ENCODE results near the gene TMEM63B. TPM values are rescaled to one million over a fixed set of nuclear protein-coding genes. Genes with fewer than 3 reads are reported as not detected.
A peak's percentile ranks its signal among the peaks of the same experiment; 100 is the strongest.
"Not testable (repeated sequence)": the region's sequence is repeated elsewhere in the genome, so short reads cannot be mapped to it uniquely, and the experiment has no call there.

Gene TMEM63B
- 17.7 TPM for polyA plus RNA-seq (ENCODE audit: insufficient read length)

DNA sequence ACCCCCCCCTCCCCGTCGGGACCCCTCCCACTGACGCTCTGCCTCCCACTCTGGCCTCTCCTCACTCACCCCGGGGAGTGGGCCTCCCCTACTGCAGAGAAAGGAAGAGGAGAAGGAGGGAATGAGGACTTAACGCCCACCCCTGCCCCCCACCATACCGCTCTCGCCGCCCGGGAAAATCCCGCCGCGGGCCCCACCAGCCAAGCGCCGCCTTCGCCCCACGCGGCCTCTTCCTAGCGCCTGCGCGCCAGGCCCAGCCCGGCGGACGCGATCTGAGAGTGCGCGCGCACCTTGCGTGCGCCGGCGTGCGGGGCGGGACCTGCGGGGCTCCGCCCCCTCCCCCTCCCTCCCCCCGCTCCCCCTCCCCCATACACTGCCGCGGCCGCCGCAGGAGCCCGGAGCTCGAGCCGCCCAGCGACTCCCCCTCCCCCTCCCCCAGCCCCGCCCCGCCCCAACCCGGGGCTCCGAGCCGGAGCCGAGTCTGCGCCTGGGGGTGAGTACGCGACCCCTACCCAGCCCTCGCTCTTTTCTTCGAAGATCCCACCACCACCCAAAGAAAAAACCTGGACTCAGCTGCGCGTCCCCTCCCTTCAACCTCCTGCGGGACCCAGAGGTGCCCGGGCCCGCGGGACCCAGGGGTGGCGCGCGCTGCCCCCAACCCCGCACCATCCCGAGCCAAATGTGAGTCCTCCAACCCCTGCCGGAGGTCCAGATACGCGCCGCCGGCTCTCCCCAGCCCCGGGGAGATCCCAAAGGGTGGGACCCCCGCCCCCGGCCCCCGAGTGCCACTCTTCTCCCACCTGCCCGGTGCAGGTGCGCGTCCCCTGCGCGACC, at the start of gene TMEM63B, which contains the start of gene MRPL14:
Gene TMEM63B (plus strand): TSS at position 369 of the 834 bp plus-strand sequence. CDS start 7,031 bp downstream, outside the sequence.
Gene MRPL14 (minus strand): TSS at position 267 of the 834 bp plus-strand sequence. CDS start 10,841 bp downstream, outside the sequence.
- peak; percentile 73 for DNase-seq (ENCODE audit: low read depth)

- no peak for DNase-seq (ENCODE audit: low read depth)
Observed at GRCh38 chr6:44078219-44078826, 49.0 kb upstream of the TMEM63B start.

- DNase-seq (ENCODE audit: low read depth) = no peak
Observed at GRCh38 chr6:44078827-44079671, 48.3 kb upstream of the TMEM63B start.

- DNase-seq (ENCODE audit: low read depth) = no peak
Observed at GRCh38 chr6:44079672-44080071, 47.7 kb upstream of the TMEM63B start.

DNA sequence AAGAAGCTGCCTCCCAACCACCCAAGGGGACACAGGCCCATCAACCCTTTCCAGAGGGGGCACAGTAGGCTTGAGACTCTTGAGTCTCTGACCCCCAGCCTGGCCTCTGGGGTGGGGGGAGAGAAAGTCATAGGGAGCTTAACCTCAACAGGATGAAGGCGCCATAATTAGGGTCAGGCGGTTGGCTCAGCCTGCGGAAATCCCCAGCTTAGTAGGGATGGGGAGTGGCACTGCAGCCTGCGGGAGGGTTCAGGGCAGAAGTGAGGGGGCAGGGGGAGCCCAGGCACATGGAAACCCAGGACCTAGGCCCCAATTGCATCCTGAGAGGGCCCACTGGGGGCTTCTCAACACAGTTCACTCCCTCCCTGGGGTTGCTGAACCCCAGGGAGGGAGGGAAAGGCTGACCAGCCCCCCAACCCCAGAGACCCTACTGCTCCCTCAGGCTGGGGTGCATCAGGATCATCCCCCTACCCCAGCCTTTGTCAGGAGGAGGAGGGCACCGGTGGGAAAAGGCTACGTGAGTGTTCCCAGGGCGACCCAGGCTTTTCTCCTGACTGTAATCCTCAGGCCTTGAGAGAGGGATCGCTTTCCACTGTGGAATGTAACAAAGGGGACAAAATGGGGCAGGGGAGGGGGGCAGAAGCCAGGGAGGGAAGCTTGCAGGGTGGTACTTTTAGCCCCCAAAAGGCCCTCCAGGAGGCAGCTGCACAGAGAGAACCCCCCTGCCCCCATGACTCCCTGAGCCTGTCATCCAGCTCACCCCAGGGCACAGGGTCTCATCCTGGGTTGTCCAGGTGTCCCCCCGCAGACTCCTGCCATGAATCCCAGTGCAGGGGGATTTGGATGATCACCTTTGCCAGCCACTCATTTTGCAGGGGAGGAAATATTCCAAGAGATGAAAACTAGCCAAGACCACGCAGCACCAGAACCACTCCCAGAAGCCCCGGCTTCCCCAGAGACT, 46.5 kb upstream of the TMEM63B start:
- DNase-seq (ENCODE audit: low read depth) = no peak

DNA sequence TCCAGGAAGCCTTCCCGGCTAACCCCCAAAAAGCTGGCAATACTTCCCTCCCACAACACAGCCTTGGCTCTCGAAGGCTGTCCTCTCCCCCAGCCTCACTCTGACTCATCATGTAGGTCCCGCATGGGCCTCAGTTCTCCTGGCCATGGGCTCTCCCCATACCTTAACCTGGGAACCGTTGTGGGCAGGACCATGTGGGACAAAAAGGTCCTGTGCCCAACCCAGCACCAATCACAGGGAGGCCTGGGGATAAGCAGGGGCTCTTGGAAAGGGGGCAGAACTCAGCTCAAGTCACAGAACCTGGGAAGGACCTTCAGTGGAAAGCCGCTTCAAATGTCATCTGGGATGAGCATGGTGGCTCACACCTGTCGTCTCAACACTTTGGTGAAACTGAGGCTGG, 45.6 kb upstream of the TMEM63B start:
- no peak for DNase-seq (ENCODE audit: low read depth)

- no peak for DNase-seq (ENCODE audit: low read depth)
Observed at GRCh38 chr6:44082872-44083321, 44.5 kb upstream of the TMEM63B start.

DNA sequence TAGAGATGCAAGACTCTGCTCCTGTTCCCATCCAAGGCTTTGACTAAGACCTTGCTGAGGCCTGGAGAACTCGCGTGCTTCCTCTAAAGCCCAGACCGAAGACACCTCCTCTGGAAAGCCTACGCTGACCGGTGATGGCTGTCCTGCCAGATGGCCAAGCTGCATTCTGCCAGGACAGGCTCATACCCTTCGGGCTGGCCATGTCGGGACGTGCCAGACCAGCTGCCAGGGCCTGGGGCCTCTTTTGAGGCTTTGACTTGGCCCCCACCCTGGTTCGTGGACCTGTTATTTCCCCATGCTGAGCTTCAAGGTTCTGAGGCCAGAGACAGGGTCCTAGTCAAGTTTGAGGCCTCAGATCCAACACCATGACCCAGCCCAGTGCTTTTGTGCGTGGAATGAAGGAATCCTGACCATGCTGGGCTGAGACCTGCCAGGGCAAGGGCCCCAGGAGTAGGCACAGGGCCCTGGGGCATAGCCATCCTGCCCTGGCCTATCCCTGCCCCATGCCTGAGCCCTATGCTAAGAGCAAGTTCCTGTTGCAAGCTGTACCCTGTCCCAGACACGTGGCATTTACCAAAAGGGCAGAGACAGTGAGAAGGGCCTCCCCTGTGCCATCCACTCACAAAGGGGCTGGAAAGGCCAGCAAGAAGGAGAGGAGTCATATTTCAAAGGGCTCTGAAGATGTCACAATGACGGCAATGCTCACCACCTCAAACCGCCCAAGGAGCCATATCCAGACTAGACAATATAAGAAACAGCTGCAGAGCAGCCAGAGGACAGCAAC, 42.9 kb upstream of the TMEM63B start:
- DNase-seq (ENCODE audit: low read depth) = no peak

DNA sequence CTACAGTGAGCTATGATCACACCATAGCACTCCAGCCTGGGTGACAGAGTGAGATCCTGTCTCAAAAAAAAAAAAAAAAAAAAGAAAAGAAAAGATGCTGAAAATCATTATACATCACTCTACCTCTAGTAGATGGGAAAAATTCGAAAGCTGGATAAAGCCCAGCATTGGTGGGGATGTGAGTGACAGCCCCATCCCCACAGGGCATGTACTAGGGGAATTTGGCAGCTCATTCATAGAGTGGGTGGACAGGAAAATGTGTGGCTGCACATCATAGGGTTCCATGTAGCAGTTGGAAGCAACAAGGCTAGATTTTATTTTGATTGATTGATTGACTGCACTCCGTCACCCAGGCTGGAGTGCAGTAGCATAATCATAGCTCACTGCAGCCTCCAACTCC, 42.1 kb upstream of the TMEM63B start:
- DNase-seq (ENCODE audit: low read depth) = no peak

DNA sequence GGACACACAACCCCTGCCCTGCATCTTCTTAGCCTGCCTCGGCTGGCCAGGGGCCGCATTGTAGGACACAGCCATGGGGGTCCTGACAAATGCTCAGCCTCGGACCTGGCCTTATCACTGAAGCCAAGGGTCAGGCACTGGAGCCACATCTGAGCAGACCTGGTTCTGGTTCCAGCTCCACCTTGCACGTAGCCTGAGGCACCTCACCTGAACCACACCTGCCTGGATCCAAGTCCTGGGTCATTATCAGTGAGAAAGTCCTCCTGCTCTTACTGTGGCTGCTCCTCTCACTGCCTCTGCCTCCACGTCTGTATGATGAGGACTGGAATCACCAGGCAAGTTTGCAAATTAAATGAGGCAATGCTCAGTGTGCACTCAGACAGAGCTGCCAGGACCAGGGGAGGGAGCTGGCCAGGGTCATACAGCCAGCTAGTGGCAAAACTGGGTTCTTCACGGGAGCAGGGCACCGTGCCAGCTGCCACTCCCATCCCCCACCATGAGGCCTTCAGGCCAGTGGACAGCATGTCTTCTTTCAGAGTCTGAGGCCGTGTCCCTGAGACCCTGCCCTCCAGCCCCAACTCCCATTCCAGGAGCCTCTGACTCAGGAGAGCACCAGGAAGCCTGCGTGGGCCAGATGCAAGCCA, 40.3 kb upstream of the TMEM63B start:
- no peak for DNase-seq (ENCODE audit: low read depth)

DNA sequence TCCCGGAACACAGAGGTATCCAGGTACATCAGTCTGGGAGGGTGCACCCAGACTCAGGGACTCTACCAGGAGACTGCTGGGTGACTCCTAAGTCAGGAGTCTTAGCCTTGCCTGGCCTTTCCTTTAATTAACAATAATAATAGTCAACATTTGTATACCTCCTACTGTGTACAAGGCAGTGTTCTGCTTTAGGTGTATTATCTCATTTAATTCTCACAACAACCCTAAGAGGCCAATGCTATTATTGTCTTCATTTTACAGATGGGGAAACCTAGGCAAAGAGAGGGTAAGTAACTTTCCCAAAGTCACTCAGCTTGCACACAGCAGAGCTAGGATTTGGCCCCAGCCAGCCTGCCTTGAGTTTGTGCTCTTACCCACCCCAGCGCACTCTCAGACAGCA, 39.7 kb upstream of the TMEM63B start:
- no peak for DNase-seq (ENCODE audit: low read depth)

GRCh38 chr6:44088827-44089590, 38.3 kb upstream of the TMEM63B start:
- no peak for DNase-seq (ENCODE audit: low read depth)

GRCh38 chr6:44090465-44090864, 36.9 kb upstream of the TMEM63B start:
- no peak for DNase-seq (ENCODE audit: low read depth)

DNA sequence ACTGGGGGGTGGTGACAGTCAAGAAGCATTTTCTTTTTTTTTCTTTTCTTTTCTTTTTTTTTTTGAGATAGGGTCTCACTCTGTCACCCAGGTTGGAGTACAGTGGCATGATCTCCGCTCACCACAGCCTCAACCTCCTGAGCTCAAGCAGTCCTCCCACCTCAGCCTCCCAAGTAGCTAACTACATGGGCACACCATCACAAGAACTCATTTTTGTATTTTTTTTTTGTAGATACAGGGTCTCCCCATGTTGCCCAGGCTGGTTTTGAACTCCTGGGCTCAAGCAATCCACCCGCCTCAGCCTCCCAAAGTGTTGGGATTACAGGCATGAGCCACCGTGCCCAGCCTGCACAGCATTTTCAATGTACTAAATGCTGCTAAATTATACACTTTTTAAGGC, 36.0 kb upstream of the TMEM63B start:
- not testable (repeated sequence) for DNase-seq (ENCODE audit: low read depth)

DNA sequence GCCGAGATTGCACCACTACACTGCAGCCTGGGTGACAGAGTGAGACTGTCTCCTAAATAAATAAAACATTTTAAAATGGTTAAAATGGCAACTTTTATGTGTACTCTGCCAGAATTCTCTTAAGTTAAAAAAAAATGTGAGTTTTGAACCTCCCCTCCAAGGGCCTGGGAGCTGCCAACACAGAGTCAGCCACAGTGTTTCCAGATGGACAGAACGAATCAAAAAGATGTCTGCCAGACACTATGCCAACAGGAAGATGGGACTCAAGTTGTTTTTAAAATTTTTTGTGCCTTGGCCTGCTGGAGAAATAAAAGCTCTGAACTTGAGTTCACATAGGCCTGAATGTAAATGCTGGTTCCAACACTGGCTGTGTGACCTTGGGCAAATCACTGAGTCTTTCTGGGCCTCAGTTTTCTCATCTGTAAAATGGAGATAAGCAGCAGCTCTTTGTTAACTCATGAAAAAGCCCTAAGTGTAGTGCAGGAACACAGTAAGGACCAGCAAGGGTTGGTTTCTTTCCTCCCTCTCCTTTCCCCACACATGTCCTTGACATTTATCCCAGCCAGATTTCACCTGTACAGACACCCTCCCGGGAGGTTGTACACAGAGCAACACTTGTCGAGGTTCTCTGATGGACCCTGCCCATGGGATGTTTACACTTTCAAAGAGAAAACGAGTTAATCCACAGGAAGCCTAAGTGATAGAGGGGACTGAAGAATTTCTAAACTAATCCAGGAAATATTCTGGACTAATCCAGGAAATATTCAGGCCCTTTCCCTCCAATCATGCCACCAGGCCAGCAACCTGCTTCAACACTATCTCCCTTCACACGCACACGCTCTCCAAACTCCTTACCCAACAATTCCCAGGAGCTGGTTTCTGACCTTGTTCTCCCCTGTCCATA, 35.1 kb upstream of the TMEM63B start:
- no peak for DNase-seq (ENCODE audit: low read depth)

DNA sequence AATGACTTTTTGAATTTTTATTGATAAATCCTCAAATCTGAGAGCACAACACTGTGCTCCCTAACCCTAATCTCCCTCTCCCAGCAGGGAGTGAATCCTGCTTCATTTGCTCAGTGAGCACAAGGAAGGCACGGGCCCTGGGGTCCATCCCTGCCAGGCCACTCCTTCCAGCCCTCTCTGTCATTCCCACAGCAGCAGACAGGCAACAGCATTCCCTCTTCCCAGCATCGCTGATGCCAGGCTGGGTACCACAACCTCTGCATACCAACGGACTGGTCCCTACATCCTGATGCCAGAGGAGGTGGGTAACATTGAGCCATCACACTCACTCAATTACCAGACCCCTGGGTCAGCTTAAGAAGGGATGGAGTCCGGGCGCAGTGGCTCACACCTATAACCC, 34.3 kb upstream of the TMEM63B start:
- DNase-seq (ENCODE audit: low read depth) = no peak

DNA sequence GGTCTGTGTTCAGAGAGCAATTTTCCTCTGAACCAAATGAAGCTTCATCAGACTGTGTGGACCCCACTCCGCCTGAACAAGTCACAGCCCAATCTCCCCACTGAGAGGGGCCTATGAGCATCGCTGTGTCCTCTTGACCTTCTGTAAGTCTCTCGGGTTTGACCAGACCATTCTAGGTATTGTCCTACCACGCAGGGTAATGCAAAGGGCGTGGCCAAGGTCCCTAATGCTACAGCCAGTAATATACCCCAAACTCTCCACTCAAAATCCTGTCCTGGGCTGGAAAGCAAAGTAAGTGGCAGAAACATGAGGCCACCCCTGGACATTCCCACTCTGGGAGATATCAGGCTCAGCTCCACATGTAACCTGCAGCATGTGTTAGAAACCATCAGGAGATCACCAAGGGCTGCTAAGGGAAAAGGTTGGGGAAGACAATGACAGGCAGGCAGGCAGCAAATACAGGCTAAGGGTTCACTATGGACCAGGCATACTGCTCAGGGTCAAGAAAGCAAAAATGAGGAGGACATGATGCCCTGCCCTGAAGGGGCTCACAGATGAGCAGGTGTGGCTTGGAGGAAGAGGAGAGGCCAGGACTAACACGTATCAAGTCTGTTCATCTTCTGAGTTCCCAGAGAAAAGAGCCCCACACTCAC, 33.5 kb upstream of the TMEM63B start:
- DNase-seq (ENCODE audit: low read depth) = no peak

All from forelimb muscle (tissue), 1 donor.